K562 (cell line): ENCODE measurements around the gene NMNAT3. TPM values are rescaled to one million over a fixed set of nuclear protein-coding genes. Genes with fewer than 3 reads are reported as not detected.

Experiments used
- ATAC-seq: fragments of 200-7000 bp; cut with Tn5 transposase; 3 replicates; pipeline ENCODE4 v1.9.1; 2020; ENCODE audit warnings: moderate library complexity
- BruUV-seq: library from RNA; stranded (reverse); fragments of 400-500 nt; replicated peaks from 2 replicates; lab custom pipeline; 2021; lab: Mats Ljungman, UMichigan
- CTCF ChIA-PET: fragments of 300-600 bp; formaldehyde crosslinking; extraction: SDS; loops from one replicate; lab custom pipeline; 2021; ENCODE audit warnings: low intra/inter-chr PET ratio; lab: Yijun Ruan, JAX
- POLR2A ChIA-PET: fragments of 300-600, 350-650 bp; sonication (Branson Sonifier 250); formaldehyde crosslinking; extraction: SDS; loops from one replicate; lab custom pipeline; 2021; ENCODE audit warnings: antibody characterized with exemption, inconsistent platforms; lab: Yijun Ruan, JAX
- DNase-seq, 4 experiments: peaks; one replicate each; pipeline versions ENCODE4 v3.0.0 to v3.0.0-alpha.2; 2011 to 2018; ENCODE audit warnings: low spot score in 3 of 4, mixed read lengths in 3 of 4; ENCODE audit errors: extremely low read depth in 1 of 4
- FAIRE-seq: peaks from 2 replicates; lab custom pipeline; 2011; peaks lifted over from hg19 to GRCh38; lab: Jason Lieb, UNC
- H2AFZ ChIP-seq: 2 replicates; pipeline ENCODE4 v1.6.0; 2011; ENCODE audit warnings: low read depth, low read length, control low read depth, inconsistent platforms
- H3K27ac ChIP-seq: fragments of 200-600 bp; 3 replicates; pipeline ENCODE4 v1.8.0; 2011; ENCODE audit warnings: low read depth, mild to moderate bottlenecking, control low read depth, inconsistent platforms, low read length, moderate library complexity, mixed read lengths; ENCODE audit errors: extremely low read depth
- H3K27me3 ChIP-seq, 2 experiments: fragments of 300-600 bp in 1 of 2; 2 replicates in 1 of 2; 3 replicates in 1 of 2; pipeline versions ENCODE4 v1.6.0 to v1.8.0; 2011; ENCODE audit warnings: inconsistent platforms in 2 of 2, low read length in 2 of 2, mild to moderate bottlenecking in 1 of 2, mixed read lengths in 1 of 2, moderate library complexity in 1 of 2; ENCODE audit not compliant: control insufficient read depth in 2 of 2, insufficient read depth in 2 of 2
- H3K36me3 ChIP-seq: fragments of 300-600 bp; 3 replicates; pipeline ENCODE4 v1.8.0; 2011; ENCODE audit warnings: mild to moderate bottlenecking, low read length, inconsistent platforms; ENCODE audit not compliant: control insufficient read depth, insufficient read depth
- H3K4me1 ChIP-seq, 2 experiments: fragments of 200-600 bp in 1 of 2; replicated peaks in 1 of 2; 2 replicates in 1 of 2; 3 replicates in 1 of 2; pipeline versions ENCODE4 v1.5.1 to v1.8.0; 2011; ENCODE audit warnings: inconsistent platforms in 2 of 2, low read length in 2 of 2, mild to moderate bottlenecking in 1 of 2, mixed read lengths in 1 of 2, moderate library complexity in 1 of 2; ENCODE audit not compliant: control insufficient read depth in 2 of 2, insufficient read depth in 2 of 2
- H3K4me2 ChIP-seq: 2 replicates; pipeline ENCODE4 v1.6.1; 2011; ENCODE audit warnings: low read length, control low read depth, inconsistent platforms, mixed read lengths; ENCODE audit not compliant: insufficient read depth
- H3K4me3 ChIP-seq: fragments of 200-600 bp; sonication (generic), shearing (Covaris generic); 2 replicates; pipeline ENCODE4 v1.5.1; 2016; ENCODE audit warnings: control low read depth, inconsistent platforms
- H3K79me2 ChIP-seq: fragments of 200-600 bp; 3 replicates; pipeline ENCODE4 v1.8.0; 2011; ENCODE audit warnings: low read length, inconsistent platforms; ENCODE audit not compliant: control insufficient read depth, insufficient read depth
- H3K9ac ChIP-seq, 2 experiments: 2 replicates each; pipeline versions ENCODE4 v1.6.0 to v1.6.1; 2011; ENCODE audit warnings: low read depth in 2 of 2, low read length in 2 of 2, control low read depth in 1 of 2, inconsistent platforms in 1 of 2, mild to moderate bottlenecking in 1 of 2, mixed read lengths in 1 of 2; ENCODE audit not compliant: insufficient read depth in 1 of 2
- H3K9me1 ChIP-seq: one replicate; pipeline ENCODE4 v1.6.0; 2011; ENCODE audit warnings: inconsistent platforms, mild to moderate bottlenecking, low read length, moderate library complexity; ENCODE audit not compliant: control insufficient read depth, insufficient read depth
- H3K9me3 ChIP-seq: replicated peaks from 2 replicates; pipeline ENCODE4 v1.5.1; 2011; ENCODE audit warnings: low read depth, low read length, inconsistent platforms; ENCODE audit not compliant: control insufficient read depth, insufficient read depth
- H4K20me1 ChIP-seq: replicated peaks from 2 replicates; pipeline ENCODE4 v1.6.1; 2011; ENCODE audit warnings: low read length, inconsistent platforms, mixed read lengths; ENCODE audit not compliant: control insufficient read depth, insufficient read depth
- E2F1 ChIP-seq: sonication (generic); formaldehyde crosslinking; IDR thresholded peaks from 2 replicates; pipeline ENCODE4 v1.8.1; 2023; ENCODE audit warnings: mild to moderate bottlenecking, missing genetic modification reagents, moderate library complexity
- NEUROD1 ChIP-seq: fragments of 150-350 bp; IDR thresholded peaks from 2 replicates; pipeline ENCODE4 v1.6.1; 2014; ENCODE audit warnings: borderline replicate concordance, low read length, low read depth; ENCODE audit not compliant: partially characterized antibody
- NR3C1 ChIP-seq: sonication (generic); formaldehyde crosslinking; IDR thresholded peaks from 2 replicates; pipeline ENCODE4 v1.8.1; 2022; ENCODE audit warnings: missing genetic modification reagents
- SLC30A9 ChIP-seq: fragments of 250-450 bp; sonication (Bioruptor Pico); IDR thresholded peaks from 2 replicates; pipeline ENCODE4 v1.8.0; 2022; ENCODE audit warnings: mild to moderate bottlenecking, moderate library complexity
- STAT5B ChIP-seq: fragments of 250-450 bp; sonication (Bioruptor Pico); IDR thresholded peaks from 2 replicates; pipeline ENCODE4 v1.8.0; 2021; ENCODE audit warnings: mild to moderate bottlenecking, inconsistent platforms
- SUPT5H ChIP-seq: fragments of 450-650 bp; IDR thresholded peaks from 2 replicates; pipeline ENCODE4 v1.6.1; 2016
- USF2 ChIP-seq: sonication (generic); formaldehyde crosslinking; IDR thresholded peaks from 2 replicates; pipeline ENCODE4 v1.5.0; 2020; ENCODE audit warnings: missing genetic modification reagents
- ZBTB12 ChIP-seq: fragments of 250-450 bp; sonication (Bioruptor Pico); IDR thresholded peaks from 2 replicates; pipeline ENCODE4 v1.4.0; 2020
- WGBS: fragments of 100-300 bp; shearing (Covaris generic); methylation state at CpG from one replicate; pipeline ENCODE4 v1.1.6; 2016; ENCODE audit warnings: low coverage, mixed read lengths; ENCODE audit not compliant: insufficient coverage; ENCODE audit errors: missing lambda C conversion rate; 5-methylcytosine and 5-hydroxymethylcytosine counted together
- in situ Hi-C: fragments of 300-500 bp; cut with MboI; formaldehyde crosslinking; loops from 4 replicates; pipeline ENCODE4 v1.15.0; 2018; ENCODE audit warnings: inconsistent platforms, mixed read lengths
- intact Hi-C: fragments of 100-400 bp; cut with micrococcal nuclease; formaldehyde crosslinking; loops from 2 replicates; pipeline ENCODE4 v1.14.2; 2022
- polyA plus RNA-seq, 8 experiments: library from polyadenylated mRNA; depleted of rRNA in 4 of 8; stranded (reverse) in 5 of 8; unstranded in 3 of 8; fragments of >200 nt; fragmentation: Nextera tagmentation in 2 of 8; fragmentation: Illumina TruSeq in 1 of 8; extraction: Ambion mirVana in 2 of 8; extraction: Trizol in 1 of 8; gene quantifications; 2 replicates each; pipeline versions ENCODE4 v1.2.1 to v1.2.3, GENCODE V29; 2011 to 2014; ENCODE audit warnings: inconsistent platforms in 1 of 8, missing spikeins in 1 of 8
- total RNA-seq, 7 experiments: library from RNA; depleted of rRNA in 6 of 7; stranded (reverse); fragments of >200 nt in 6 of 7; fragmentation: Illumina TruSeq in 2 of 7; extraction: Trizol in 2 of 7; gene quantifications; 2 replicates each; pipeline versions ENCODE4 v1.2.1 to v1.2.3, GENCODE V29; 2011 to 2021; ENCODE audit warnings: low replicate concordance in 1 of 7

NMNAT3 gene
- total and polyA plus RNA-seq, 9 of the 15 experiments (the other 6 are each of a cell fraction or from before 2014, with no cell fraction given), result 2.3 to 12.5 (median 6.6) TPM

GRCh38 chr3:139710212-139710611 is 32.4 kb upstream of the NMNAT3 start:
- Histone ChIP-seq H3K9me1 (no peaks in the 10 kb centered on the region), H3K4me1 (no peaks in the 10 kb centered on the region), H3K79me2 (no peaks in the 10 kb centered on the region), H4K20me1 (no peaks in the 10 kb centered on the region), H3K36me3 (no peaks in the 10 kb centered on the region), H3K27ac (no peak overlapping the region), H3K4me3 (no peak overlapping the region), H3K9me3 (no peaks in the 10 kb centered on the region), H3K9ac (no peak overlapping the region), H2AFZ (no peak overlapping the region), H3K4me2 (no peak overlapping the region), H3K27me3 (no peaks in the 10 kb centered on the region; a peak in 1 of 5 replicates)
- ChIA-PET CTCF (no interaction called here), POLR2A (no interaction called here)
- intact Hi-C loops, result no loop called here
- WGBS, result 0% methylated on average over 3 of the region's 3 CpGs
- no TSS peak for BruUV-seq
- TF ChIP-seq E2F1 (no peak), SUPT5H (no peak), NEUROD1 (no peak), ZBTB12 (CRISPR knock-in tag) (no peak), STAT5B (CRISPR knock-in tag) (no peak), USF2 (CRISPR knock-in tag) (no peak), SLC30A9 (no peak), NR3C1 (no peak)
- in situ Hi-C loops, result no loop called here
- DNase-seq (no peak), ATAC-seq (no peak), FAIRE-seq (no peak)
